GM19372 (cell line): ENCODE results near the gene GALNT11.
A peak's percentile ranks its signal among the peaks of the same experiment; 100 is the strongest.
"Not testable (repeated sequence)": the region's sequence is repeated elsewhere in the genome, so short reads cannot be mapped to it uniquely, and the experiment has no call there.

Experiments used
- ATAC-seq: cut with Tn5 transposase; IDR thresholded peaks from one replicate; pipeline ENCODE4 v1.9.1; 2021; ENCODE audit warnings: mild to moderate bottlenecking, low read depth, moderate library complexity; ENCODE audit not compliant: unreplicated experiment

The GALNT11 gene

DNA sequence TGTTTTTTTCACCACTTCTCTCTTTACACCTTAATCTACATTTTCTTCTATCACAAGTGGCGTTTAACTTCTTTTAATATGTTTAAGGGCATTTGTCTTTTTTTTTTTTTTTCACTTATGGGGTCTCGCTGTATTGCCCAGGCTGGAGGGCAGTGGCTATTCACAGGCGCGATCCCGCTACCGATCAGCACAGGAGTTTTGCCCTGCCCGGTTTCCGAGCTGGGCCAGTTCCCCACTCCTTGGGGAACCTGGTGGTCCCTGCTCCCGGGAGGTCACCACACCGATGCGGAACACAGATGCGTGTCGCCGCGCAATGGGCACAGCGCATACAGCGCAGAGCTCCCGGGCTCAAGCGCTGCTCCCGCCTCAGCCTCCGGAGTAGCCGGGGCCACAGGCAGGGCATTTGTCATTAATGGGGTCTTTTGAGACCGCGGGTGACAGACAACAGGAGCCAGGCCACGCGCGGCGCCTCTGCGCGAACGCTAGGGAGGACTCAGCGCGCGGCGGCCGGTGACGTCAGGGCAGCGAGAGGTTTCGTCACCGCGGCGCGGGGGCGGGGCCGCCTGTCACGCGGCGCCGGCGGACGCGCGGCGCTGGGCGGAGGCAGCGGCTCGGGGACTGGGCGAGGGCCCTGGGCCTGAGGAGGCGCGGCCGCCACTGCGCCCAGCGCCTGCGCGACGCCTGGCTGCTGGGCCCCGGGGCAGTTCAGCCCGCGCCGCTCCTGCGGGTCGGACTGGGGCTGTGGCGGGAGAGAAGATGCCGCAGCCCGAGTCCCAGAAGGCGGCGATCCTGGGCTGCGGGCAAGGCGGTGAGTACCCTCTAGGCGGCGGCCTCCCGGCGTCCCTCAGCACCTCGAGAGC, at the start of gene GALNT11:
GALNT11 (plus strand) TSS at position 598 of the 860 bp plus-strand sequence. CDS start 68,554 bp downstream, outside the sequence.
- peak; percentile 96 for ATAC-seq

DNA sequence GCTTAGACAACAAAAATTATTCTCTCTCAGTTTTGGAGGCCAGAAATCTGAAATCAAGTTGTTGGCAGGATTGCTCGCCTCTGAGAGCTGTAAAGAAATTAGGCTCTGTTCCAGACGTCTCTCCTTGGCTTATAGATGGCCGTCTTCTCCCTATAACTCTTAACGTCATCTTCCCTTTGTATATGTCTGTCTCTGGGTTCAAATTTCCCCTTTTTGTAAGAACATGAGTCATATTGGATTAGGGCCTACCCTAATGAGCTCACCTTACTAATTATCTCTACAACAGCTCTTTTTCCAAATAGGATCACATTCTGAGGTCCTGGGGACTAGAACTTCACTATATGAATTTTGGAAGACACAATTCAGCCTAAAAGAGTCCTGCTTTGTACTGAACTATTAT, 46.9 kb upstream of the GALNT11 start:
- ATAC-seq: no peak

DNA sequence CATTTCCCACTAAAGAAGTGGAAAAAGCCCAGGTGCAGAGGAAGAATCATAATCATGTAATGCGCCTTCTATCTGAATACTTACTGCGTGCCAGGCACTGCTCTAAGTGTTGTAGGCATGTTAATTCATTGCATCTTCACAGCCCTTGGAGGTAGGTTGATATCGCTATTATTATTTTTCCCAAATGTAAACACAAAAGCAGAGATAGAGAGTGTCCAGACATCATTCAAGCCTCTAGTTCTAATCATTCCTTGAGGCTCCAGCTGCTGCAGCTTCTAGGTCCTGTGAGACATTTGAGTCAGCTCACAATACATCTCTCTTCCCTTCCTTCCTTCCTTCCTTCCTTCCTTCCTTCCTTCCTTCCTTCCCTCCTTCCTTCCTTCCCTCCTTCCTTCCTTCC, 44.3 kb upstream of the GALNT11 start:
- ATAC-seq: no peak

DNA sequence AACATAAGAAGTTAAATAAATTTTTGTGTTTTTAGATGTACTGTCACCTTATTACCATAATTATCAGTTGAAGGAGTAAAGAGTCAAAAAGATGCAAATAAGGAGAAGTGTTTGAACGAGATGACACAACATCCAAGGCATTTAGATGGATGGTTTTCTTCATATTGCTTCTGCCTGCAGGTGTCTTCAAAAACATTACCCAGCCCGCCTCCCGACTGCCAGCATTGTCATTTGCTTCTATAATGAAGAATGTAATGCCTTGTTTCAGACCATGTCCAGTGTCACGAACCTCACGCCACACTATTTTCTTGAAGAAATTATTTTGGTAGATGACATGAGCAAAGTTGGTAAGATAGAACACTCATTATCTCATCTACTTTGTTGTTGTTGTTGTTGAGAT, 42.7 kb upstream of the GALNT11 start:
- no peak for ATAC-seq

DNA sequence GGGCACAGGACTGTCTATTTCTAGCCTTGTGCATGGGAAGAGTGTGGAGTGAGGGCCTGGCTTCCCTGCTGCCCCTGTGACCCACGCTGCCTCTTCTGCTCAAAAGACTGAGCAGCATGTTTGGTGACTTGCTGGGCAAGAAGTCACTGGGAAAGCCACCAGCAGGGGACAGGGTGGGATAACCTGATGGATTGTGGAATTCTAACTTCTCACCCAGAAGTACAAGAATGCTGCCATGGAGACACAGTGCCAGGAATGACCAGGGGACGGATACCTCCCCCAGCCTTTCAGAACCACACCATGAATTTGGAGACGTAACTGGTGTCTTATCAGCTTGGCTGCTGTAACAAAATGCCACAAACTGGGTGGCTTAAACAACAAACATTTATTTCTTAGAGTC, 40.9 kb upstream of the GALNT11 start:
- no peak for ATAC-seq

DNA sequence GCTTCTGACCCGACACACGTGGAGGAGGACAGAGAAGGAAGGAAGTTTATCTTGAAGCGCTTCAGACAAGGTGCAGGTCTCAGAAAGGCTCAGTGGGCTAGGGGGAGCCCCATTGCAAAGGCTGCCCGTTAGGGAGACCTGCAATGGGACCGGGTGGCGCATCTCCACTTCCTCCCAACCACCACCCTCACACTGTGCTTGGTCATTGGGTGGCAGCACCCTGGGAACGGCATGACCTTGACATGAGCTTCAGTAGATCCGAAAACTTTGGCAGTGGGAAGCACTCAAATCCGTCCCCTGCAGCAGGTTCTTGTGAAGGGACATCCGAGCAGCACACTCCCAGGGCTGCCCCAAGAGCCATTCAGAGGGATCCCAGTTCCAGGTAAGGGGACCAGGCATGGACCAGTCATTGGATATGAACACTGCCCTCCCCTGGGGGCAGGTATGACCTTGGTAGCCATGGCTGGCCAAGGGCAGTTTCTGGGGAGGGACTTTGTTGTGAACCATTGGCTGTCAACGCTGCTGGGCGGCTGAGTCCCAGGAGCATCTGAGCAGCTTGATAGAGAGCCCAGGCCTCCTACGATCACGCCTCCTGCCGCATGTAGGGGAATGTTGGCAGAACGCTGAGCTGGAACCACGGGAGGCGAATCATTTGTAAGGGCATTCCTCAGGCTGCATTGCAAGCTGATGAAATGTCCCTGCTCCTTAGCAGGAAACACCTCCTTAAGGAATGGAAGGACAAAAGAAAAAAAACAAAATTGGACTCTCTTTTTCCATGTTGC, 37.5 kb upstream of the GALNT11 start:
- no peak for ATAC-seq

DNA sequence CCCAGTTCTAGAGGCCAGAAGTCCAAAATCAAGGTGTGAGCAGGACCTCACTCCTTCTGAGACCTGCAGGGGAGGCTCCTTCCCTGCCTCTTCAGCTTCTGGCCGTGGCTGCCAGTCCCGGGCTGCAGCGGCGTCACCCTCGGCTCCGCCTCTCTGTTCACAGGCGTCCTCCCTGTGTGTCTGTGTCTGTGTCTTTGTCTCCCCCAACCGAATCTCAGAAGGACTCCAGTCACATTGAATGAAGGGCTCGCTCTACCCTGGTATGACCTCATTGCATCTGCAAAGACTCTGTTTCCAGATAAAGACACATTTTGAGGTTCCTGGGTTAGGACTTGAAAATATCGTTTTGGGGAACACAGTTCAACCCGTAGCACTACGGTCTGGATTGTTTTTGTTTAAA, 33.1 kb upstream of the GALNT11 start:
- ATAC-seq: no peak

DNA sequence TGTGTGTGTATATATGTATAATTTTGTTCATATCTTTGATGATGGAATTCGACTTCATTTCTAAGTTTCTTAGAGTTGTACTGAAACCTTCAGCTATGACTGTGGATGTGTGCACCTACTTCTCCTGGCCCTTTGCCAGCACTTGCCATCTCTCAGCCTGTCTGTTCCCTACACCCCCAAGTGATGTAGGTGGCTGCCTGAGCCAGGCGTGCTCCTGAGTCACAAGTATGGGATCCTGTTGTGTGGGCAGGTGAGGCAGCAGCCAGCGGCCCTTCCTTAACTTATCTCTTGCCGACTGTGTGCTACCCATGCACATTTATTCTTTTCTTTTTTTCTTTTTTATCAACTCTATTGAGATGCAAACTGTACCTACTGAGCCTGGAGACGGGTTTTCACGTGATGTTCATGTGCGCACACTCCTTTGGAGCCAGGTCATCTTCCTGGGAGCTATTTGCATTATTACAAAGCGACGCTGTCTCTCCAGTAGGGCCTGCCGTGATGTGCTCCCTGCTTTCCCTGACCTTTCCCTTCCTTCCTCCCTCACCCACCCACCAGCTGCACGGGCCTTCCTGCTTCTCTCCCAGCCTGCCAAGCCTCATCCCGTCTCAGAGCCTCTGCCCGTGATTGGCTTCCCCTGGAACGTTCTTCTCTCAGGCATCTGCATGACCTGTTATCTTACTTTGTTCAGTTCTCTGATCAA, 31.3 kb upstream of the GALNT11 start:
- ATAC-seq: no peak

DNA sequence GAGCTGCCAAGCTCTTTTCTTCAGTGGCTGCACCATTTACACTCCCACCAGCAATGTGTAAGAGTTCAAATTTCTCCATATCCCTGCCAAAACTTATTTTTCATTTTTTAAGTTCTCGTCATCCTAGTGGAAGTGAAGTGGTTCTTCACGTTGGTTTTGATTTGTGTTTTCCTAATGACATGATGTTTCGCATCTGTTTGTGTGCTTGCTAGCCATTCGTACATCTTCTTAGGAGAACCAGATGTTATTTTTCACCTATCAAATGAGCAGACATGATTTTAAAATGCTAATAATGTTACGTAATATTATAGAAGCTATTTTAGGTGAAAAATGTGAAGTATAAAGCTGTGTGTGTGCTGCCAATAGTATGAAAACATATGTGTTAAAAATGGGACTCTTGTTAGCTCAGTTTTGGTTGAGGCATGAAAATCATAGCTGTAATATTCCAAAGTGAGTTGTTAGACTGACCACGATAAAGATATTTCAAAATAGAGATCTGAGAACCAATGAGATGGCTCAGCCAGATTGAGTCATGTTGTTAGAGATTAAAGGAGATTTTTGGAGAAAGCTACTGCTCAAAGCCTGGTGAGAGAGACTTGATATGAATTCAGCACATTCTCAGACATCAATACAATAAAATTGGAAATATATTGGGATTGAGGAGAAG, 25.9 kb upstream of the GALNT11 start:
- ATAC-seq: no peak

DNA sequence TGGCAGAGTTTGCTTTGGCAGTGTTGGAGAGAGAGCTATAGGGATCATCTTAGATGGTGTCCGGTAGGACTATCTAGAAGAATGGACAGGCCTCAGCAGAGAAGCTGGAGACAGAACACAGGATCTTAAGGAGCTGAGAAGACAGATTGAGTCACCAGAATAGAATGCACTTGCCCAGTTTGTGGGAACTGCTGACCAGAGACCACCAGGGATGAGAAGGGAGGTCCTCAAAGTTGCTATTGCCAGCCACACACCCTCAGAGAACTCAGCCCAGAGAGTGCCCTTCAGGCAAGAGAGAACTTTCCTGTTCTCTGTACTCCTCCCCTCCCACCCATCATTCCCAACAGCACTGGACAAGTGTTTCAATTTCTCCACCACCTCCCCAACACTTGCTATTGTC, 25.3 kb upstream of the GALNT11 start:
- ATAC-seq: no peak

DNA sequence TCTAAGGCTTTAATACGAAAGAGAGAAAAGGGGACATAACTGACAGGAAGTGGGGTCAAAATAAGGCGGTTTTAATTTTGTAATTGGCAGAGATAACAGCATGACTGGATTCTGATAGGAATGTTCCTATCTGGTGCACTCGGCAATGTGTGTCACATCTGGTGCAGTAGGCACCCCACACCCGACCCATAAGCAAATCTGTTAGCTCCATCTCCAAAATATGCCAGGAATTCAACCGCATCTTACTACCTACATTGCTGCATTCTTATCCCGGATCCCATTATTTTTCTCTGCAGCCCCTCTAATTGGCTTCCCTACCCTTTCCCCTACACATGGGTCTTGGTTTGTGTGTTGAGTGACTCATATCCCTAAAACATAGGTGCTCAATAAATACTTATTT, 19.1 kb upstream of the GALNT11 start:
- no peak for ATAC-seq

DNA sequence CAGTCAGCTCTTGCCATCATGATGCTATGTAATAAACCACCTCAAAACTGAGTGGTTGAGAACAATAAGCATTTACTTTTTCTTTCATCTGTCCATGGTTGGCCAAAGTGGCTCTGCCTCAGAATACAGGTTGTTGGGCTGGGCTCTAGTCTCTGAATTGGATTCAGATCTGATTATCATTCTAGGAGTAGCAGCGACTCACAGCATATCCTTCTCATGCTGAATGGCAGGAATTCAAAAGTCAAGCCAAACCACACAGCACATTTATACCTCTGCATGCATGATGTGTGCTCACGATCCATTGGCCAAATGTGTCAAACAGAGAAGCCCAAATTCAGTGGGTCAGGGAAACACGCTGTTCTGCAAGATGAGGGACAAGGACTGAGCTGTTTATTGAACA, 13.6 kb upstream of the GALNT11 start:
- no peak for ATAC-seq

DNA sequence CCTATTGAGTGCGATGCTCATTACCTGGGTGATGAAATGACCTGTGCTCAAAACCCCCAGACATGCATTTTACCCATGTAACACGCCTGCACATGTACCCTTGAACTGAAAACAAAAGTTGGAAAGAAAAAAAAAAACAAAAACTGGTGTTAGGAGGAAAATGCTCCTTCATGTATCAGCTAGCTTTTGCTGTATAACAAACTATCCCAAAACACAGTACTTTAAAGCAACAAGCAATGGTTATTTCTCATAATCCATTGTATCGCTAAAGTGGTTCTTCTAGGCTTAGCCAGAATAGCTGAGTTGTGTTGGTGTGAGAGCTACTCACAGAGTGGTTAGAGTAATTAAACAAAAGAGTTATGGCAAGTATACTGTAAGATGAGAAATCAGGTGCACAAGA, 12.2 kb upstream of the GALNT11 start:
- no peak for ATAC-seq

DNA sequence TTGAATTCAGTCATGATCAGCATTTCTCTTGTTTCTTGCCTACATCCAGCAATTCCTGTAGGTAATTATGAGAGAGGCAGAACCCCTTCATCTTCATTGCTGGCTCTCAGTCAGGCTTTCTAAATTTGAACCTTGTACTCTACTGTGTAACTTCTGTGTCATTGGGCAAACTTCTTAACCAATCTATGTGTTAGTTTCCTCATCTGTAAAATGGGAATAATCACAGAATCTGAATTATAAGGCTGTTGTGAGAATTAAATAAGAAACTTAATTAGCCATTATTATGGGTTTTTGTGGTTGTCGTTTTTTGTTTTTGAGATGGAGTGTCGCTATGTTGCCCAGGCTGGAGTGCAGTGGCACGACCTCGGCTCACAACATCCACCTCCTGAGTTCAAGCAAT, 11.5 kb upstream of the GALNT11 start:
- no peak for ATAC-seq

DNA sequence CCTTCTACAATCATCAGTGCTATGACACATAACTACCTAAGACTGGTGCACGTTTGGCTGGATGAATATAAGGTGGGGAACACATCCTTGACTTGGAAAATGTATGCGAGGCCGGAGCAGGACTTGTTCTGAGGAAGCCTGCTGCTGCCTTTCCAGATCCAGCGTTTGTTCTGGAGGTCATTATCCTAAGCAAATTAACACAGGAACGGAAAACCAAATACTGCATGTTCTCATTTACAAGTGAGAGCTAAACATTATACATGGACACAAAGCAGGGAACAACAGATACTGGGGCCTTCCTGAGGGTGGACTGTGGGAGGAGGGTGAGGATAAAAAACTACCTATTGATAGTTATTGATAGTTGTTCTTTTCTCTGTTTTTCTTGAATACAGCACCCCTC, 10.8 kb upstream of the GALNT11 start:
- no peak for ATAC-seq

DNA sequence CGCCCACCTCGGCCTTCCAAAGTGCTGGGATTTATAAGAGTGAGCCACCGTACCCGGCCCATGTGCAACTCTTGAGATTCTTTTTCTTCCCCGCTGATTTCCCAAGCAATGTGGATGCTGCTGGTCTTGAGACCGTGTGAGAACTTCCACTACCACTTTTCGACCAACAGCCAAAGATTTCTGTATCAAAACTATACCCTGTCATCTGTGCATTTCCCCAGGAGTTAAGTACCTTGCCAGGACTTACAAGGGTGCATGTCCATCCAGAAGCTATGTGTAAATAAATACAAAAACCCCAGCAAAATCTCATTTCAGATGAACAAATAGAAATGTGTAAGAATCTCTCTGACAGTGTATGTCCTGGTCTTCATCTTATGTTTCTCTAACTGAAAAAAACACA, 9.9 kb upstream of the GALNT11 start:
- no peak for ATAC-seq

DNA sequence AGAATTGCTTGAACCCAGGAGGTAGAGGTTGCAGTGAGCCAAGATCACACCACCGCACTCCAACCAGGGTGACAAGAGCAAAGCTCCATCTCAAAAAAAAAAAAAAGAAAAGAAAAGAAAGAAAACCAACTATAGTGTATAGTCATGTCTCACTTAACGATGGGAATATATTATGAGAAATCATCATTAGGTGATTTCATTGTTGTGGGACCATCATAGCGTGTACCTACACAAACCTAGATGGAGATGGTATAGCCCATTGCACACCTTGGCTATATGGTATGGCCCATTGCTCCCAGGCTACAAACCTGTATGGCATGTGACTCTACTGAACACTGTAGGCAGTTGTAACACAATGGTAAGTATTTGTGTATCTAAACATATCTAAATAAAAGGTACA, 8.5 kb upstream of the GALNT11 start:
- ATAC-seq: no peak

DNA sequence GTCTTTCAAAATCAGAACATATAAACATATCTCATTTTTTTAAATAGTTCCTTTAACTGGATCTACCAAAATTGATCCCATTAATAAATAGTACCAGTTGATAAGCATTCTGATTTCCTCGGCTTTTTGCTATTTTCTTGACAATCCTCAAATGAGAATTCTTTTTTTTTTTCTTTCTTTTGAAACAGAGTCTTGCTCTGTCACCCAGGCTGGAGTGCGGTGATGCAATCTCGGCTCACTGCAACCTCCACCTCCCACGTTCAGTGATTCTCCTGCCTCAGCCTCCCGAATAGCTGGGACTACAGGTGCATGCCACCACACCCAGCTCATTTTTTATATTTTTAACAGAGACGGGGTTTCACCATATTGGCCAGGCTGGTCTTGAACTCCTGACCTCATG, 7.8 kb upstream of the GALNT11 start:
- not testable (repeated sequence) for ATAC-seq

DNA sequence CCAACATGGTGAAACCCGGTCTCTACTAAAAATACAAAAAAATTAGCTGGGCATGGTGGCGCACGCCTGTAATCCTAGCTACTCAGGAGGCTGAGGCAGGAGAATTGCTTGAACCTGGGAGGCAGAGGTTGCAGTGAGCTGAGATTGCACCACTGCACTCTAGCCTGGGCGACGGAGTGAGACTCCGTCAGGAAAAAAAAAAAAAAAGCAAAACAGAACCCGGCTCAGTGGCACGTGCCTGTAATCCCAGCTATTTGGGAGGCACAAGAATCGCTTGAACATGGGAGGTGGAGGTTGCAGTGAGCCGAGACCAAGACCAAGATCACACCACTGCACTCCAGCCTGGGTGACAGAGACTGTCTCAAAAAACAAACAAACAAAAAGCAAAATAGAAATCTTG, 3.7 kb upstream of the GALNT11 start:
- not testable (repeated sequence) for ATAC-seq
